Colon (tissue), 2 donors: Measurements from ENCODE around the gene GMEB2.
"Not testable (repeated sequence)": the region's sequence is repeated elsewhere in the genome, so short reads cannot be mapped to it uniquely, and the experiment has no call there.

Experiments
- FAIRE-seq: peaks from 2 replicates; lab custom pipeline; 2012; peaks lifted over from hg19 to GRCh38; lab: Jason Lieb, UNC
- donor health status: control.
- donor health status: control.

GMEB2 gene

GRCh38 chr20:63571087-63571478, 55.8 kb downstream of the GMEB2 start:
- not testable (repeated sequence) for FAIRE-seq

- FAIRE-seq: no peak
Measured at GRCh38 chr20:63570281-63571086, 56.4 kb downstream of the GMEB2 start.

- FAIRE-seq: no peak
Measured at GRCh38 chr20:63568986-63569949, 57.6 kb downstream of the GMEB2 start.

DNA sequence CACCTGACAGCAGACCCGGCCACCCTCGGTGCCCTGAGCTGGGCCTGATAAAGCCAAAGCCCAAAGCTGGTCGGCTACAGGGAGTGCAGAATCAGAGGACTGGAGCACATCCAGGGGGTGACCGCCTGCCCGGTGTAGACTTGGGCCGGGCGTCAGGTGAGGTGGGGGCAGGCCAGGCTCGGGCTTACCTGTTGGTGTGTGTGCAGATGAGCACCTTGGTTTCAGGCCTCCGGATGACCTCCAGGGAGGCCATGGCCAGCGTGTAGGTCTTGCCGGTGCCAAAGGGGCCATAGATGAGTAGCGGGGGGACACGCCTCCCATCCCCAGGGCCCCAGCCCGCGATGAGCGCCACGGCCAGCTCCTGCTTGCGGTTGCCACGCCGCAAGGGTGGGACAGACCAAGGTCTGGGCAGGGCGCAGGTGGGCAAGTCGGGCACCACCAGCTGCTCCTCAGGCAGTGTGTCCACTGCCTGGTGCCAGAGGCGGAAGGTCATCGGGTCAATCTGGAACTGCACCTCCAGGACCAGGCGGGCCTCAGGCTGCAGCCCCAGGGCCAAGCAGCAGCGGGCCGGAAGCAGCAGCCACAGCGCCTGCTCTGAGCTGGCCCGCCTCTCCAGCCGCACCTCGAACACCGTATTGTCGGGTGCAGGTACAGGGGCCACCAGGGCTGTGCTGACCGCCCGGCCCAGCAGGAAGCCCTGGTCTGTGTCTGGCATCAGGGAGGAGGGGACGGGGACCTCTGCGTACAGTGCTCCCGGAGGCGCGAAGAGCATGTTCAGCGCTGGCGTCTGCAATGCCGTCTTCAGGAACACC, 58.5 kb downstream of the GMEB2 start:
- no peak for FAIRE-seq

DNA sequence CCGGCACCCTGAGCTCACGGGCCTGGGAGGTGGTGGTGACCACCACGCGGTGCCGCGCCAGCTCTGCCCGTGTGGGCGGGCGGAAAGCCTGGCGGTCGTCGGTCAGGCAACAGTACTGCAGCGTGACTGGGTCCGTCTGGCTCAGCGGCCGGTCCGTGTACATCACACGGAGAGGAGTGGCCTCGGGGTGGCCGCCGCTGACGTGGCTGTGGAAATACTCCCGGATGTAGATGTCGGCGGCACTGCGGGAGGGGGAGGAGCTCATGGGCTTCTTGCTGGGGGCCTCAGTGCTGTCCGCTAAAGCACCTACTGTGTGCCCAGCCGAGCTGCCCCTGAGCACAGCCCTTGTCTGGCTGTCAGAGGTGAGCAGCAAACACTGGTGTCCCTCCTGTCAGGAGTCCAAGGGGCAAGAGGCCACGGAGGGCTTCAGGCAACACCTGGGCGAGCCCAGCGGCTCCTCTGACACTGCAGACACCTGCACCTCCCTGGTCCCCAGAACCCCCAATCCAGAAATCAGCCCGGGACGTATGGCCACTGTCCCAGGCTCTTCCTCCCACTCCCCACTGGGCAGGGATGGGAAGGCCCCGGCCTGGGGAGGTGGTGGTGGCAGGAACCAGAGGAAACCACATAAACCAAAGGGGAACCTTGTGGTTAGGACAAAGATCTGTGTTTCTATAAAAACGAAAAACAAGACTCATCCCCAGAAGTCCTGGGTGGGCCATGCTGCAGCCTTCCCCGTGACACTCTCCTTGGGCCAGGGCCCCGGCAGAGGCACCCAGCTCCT, 59.3 kb downstream of the GMEB2 start:
- no peak for FAIRE-seq

- FAIRE-seq: no peak
Measured at GRCh38 chr20:63567136-63567385, 59.8 kb downstream of the GMEB2 start.

- no peak for FAIRE-seq
Measured at GRCh38 chr20:63566395-63567135, 60.3 kb downstream of the GMEB2 start.

DNA sequence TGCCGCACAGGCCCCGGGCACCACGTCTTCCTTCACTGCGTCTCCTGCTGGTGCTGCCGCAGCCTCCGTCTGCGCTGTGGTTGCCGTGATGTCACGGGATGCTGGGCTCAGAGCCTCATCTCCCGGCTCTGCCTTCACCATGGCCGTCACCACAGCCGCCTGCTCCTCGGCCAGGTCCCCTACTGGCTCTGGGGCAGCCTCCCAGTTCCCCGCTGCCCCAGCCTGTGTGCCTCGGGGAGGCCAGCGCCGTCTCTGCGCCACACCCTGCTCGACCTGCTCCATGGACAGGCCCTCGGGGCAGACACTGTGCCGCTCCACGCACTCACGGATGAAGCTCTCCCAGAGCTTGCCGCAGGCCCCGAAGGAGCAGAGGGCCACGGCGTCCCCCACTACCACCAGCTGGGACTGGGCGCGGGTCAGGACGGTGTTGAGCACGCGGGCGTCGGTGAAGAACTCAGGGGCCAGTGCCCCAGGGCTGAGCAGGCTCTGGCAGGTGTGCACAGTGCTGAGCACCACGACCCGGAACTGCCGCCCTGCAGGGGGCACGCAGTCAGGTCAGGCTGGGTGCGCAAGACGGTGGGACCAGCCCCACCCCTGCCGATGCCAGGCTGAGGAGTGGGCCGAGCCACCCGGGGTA, 61.1 kb downstream of the GMEB2 start:
- FAIRE-seq: no peak

- no peak for FAIRE-seq
Measured at GRCh38 chr20:63565021-63565698, 61.7 kb downstream of the GMEB2 start.

GRCh38 chr20:63564036-63564810, 62.7 kb downstream of the GMEB2 start:
- FAIRE-seq: no peak

GRCh38 chr20:63563225-63563935, 63.5 kb downstream of the GMEB2 start:
- FAIRE-seq: no peak

- no peak for FAIRE-seq
Measured at GRCh38 chr20:63562461-63563224, 64.3 kb downstream of the GMEB2 start.

- FAIRE-seq: no peak
Measured at GRCh38 chr20:63561624-63562396, 65.1 kb downstream of the GMEB2 start.

DNA sequence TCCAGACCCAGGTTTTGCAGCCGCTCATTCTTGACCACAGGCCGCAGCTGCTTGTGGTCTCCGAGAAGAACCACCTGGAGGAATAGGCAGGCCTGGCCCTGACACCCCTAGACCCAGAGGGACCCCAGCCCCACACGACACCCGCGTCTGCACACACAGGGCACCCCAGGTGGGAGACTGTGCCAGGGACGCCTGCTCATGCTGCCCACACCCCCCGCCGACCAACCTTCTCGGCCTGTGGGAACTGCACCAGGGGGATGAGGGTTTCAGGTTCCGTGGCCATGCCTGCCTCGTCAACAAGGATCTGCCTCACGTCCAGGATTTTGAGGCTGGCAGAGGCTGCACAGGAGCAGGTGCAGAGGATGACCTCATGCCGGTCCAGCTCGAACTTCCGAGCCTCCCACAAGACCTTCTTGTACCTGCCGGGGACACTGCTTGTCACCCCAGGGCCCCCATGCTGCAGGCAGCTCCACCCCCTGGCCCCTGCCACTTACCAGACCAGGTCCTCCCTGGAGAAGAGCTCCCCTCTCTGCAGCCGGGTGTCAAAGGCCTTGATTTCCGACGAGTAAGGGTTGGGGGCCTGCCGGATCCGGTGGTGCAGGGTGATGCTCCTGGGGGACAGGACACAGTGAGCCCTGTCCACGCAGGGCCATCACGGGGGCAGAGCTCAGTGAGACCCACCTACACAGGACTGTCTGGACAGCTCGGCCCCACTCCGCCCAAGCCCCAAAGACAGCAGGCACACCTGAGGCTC, 65.9 kb downstream of the GMEB2 start:
- FAIRE-seq: no peak

GRCh38 chr20:63560333-63560805, 66.5 kb downstream of the GMEB2 start:
- no peak for FAIRE-seq
